HCT116 (cell line): Measurements from ENCODE around the gene UBA7.
A peak's percentile ranks its signal among the peaks of the same experiment; 100 is the strongest.

Source experiments
- ELF1 ChIP-seq: IDR thresholded peaks from 2 replicates; pipeline ENCODE4 v1.6.1; 2012; ENCODE audit warnings: low read depth, borderline replicate concordance
- EZH2 ChIP-seq: fragments of 200-600 bp; sonication (generic); IDR thresholded peaks from 2 replicates; pipeline ENCODE4 v1.6.1; 2017; ENCODE audit warnings: antibody characterized with exemption, mixed run types
- JUND ChIP-seq: IDR thresholded peaks from 2 replicates; pipeline ENCODE4 v1.6.1; 2012
- POLR2A ChIP-seq: IDR thresholded peaks from 2 replicates; pipeline ENCODE4 v1.7.0; 2011; ENCODE audit warnings: borderline replicate concordance; ENCODE audit not compliant: insufficient read depth, insufficient read length; ENCODE audit errors: extremely low read depth
- POLR2AphosphoS5 ChIP-seq: IDR thresholded peaks from 2 replicates; pipeline ENCODE4 v1.6.1; 2011; ENCODE audit warnings: mild to moderate bottlenecking, low read depth, low read length, moderate library complexity
- SIN3A ChIP-seq: IDR thresholded peaks from 2 replicates; pipeline ENCODE4 v1.6.1; 2012; ENCODE audit warnings: low read depth
- TF ChIP-seq, protein P1 (sequence below): IDR thresholded peaks from 2 replicates; pipeline ENCODE4 v1.6.1; 2012
- TF ChIP-seq, protein P2 (sequence below), 3 experiments: fragments of 200-600 bp in 1 of 3; sonication (generic) in 1 of 3; IDR thresholded peaks in 2 of 3; conservative IDR thresholded peaks in 1 of 3; 2 replicates each; pipeline ENCODE4 v1.5.1; 2012 to 2017; ENCODE audit warnings: low read depth in 2 of 3, low read length in 2 of 3, antibody characterized with exemption in 1 of 3, borderline replicate concordance in 1 of 3, control low read depth in 1 of 3, mild to moderate bottlenecking in 1 of 3, mixed read lengths in 1 of 3, mixed run types in 1 of 3, moderate library complexity in 1 of 3; ENCODE audit not compliant: insufficient read depth in 1 of 3

GRCh38 chr3:49841126-49841696 lies 27.5 kb upstream of the UBA7 start:
- no peak for TF ChIP-seq POLR2A
- TF ChIP-seq, protein P1, sequence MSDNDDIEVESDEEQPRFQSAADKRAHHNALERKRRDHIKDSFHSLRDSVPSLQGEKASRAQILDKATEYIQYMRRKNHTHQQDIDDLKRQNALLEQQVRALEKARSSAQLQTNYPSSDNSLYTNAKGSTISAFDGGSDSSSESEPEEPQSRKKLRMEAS: no peak
- TF ChIP-seq, protein P2, sequence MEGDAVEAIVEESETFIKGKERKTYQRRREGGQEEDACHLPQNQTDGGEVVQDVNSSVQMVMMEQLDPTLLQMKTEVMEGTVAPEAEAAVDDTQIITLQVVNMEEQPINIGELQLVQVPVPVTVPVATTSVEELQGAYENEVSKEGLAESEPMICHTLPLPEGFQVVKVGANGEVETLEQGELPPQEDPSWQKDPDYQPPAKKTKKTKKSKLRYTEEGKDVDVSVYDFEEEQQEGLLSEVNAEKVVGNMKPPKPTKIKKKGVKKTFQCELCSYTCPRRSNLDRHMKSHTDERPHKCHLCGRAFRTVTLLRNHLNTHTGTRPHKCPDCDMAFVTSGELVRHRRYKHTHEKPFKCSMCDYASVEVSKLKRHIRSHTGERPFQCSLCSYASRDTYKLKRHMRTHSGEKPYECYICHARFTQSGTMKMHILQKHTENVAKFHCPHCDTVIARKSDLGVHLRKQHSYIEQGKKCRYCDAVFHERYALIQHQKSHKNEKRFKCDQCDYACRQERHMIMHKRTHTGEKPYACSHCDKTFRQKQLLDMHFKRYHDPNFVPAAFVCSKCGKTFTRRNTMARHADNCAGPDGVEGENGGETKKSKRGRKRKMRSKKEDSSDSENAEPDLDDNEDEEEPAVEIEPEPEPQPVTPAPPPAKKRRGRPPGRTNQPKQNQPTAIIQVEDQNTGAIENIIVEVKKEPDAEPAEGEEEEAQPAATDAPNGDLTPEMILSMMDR (IDR thresholded peaks at IDR 0.05 in 2 of 3, conservative IDR thresholded peaks at IDR 0.05 in 1 of 3; ENCODE audit: borderline replicate concordance in 1 of 3, insufficient read depth in 1 of 3, low read depth in 2 of 3, low read length in 2 of 3): peak; percentile 58 to 69 (median 66); a peak in 5 of 6 replicates
- TF ChIP-seq ELF1: no peak
- TF ChIP-seq SIN3A: no peak
- no peak for TF ChIP-seq JUND
- no peak for TF ChIP-seq POLR2AphosphoS5
- no peak for TF ChIP-seq EZH2
